IMR-90 (cell line): ENCODE measurements around the gene LHFPL6. TPM values are rescaled to one million over a fixed set of nuclear protein-coding genes. Genes with fewer than 3 reads are reported as not detected.

Source experiments
- ATAC-seq: fragments of 200-7000 bp; cut with Tn5 transposase; 2 replicates; pipeline ENCODE4 v1.9.1; 2020; ENCODE audit warnings: low read depth, mild to moderate bottlenecking, moderate library complexity
- BruUV-seq: library from RNA; stranded (reverse); fragments of 400-500 nt; replicated peaks from 2 replicates; lab custom pipeline; 2021; lab: Mats Ljungman, UMichigan
- CTCF ChIA-PET: fragments of 300-600 bp; formaldehyde crosslinking; extraction: SDS; loops from one replicate; lab custom pipeline; 2021; ENCODE audit warnings: antibody characterized with exemption; lab: Yijun Ruan, JAX
- POLR2A ChIA-PET: fragments of 300-600 bp; sonication (Branson Sonifier 250); formaldehyde crosslinking; loops from one replicate; lab custom pipeline; 2022; ENCODE audit warnings: antibody characterized with exemption; ENCODE audit not compliant: unreplicated experiment; lab: Charles Lee
- DNase-seq: peaks from one replicate; pipeline ENCODE4 v3.0.0; 2013
- H2AFZ ChIP-seq: replicated peaks from 2 replicates; pipeline ENCODE3; 2013; ENCODE audit warnings: low read length, mild to moderate bottlenecking; ENCODE audit not compliant: poor library complexity
- H2AK5ac ChIP-seq: 2 replicates; pipeline ENCODE4 v1.6.1; 2013; ENCODE audit warnings: low read depth, low read length, inconsistent platforms
- H2AK9ac ChIP-seq: replicated peaks from 2 replicates; pipeline ENCODE3; 2013; ENCODE audit warnings: mild to moderate bottlenecking, low read depth, low read length, moderate library complexity; ENCODE audit not compliant: poor library complexity
- H2BK120ac ChIP-seq: 2 replicates; pipeline ENCODE4 v1.6.1; 2013; ENCODE audit warnings: low read depth, low read length, inconsistent platforms
- H2BK15ac ChIP-seq: 3 replicates; pipeline ENCODE4 v1.6.1; 2013; ENCODE audit warnings: low read depth, low read length, inconsistent platforms
- H2BK20ac ChIP-seq: 2 replicates; pipeline ENCODE4 v1.6.1; 2013; ENCODE audit warnings: low read depth, mild to moderate bottlenecking, inconsistent platforms, low read length, moderate library complexity
- H2BK5ac ChIP-seq: 2 replicates; pipeline ENCODE4 v1.6.1; 2013; ENCODE audit warnings: mild to moderate bottlenecking, low read depth, low read length, inconsistent platforms; ENCODE audit not compliant: poor library complexity, severe bottlenecking
- H3K14ac ChIP-seq: replicated peaks from 2 replicates; pipeline ENCODE4 v1.6.1; 2013; ENCODE audit warnings: low read depth, low read length, inconsistent platforms
- H3K18ac ChIP-seq: 2 replicates; pipeline ENCODE4 v1.6.1; 2013; ENCODE audit warnings: low read depth, low read length, control low read depth
- H3K23ac ChIP-seq: 2 replicates; pipeline ENCODE4 v1.6.1; 2013; ENCODE audit warnings: low read depth, low read length, inconsistent platforms
- H3K27ac ChIP-seq: 2 replicates; pipeline ENCODE4 v1.5.1; 2013; ENCODE audit warnings: mild to moderate bottlenecking, control low read depth, low read length; ENCODE audit not compliant: insufficient read depth
- H3K27me3 ChIP-seq: 2 replicates; pipeline ENCODE4 v1.6.1; 2013; ENCODE audit warnings: low read length; ENCODE audit not compliant: control insufficient read depth, insufficient read depth
- H3K36me3 ChIP-seq: 2 replicates; pipeline ENCODE4 v1.6.1; 2013; ENCODE audit warnings: low read length, mixed read lengths; ENCODE audit not compliant: control insufficient read depth, insufficient read depth
- H3K4ac ChIP-seq: 2 replicates; pipeline ENCODE4 v1.6.1; 2013; ENCODE audit warnings: low read depth, low read length, inconsistent platforms
- H3K4me1 ChIP-seq: 2 replicates; pipeline ENCODE4 v1.6.1; 2013; ENCODE audit warnings: low read length, mixed read lengths; ENCODE audit not compliant: control insufficient read depth, insufficient read depth
- H3K4me2 ChIP-seq: 2 replicates; pipeline ENCODE4 v1.6.1; 2013; ENCODE audit warnings: low read depth, mild to moderate bottlenecking, control low read depth, low read length, moderate library complexity
- H3K4me3 ChIP-seq: 2 replicates; pipeline ENCODE4 v1.5.1; 2013; ENCODE audit warnings: low read depth, mild to moderate bottlenecking, control low read depth, low read length, moderate library complexity; ENCODE audit not compliant: insufficient read depth
- H3K56ac ChIP-seq: 2 replicates; pipeline ENCODE4 v1.6.1; 2013; ENCODE audit warnings: low read length, inconsistent platforms; ENCODE audit not compliant: insufficient read depth; ENCODE audit errors: extremely low read depth
- H3K79me1 ChIP-seq, 2 experiments: 2 replicates each; pipeline ENCODE4 v1.6.1; 2013; ENCODE audit warnings: low read length in 2 of 2, inconsistent platforms in 1 of 2, low read depth in 1 of 2
- H3K9ac ChIP-seq: 2 replicates; pipeline ENCODE4 v1.6.1; 2013; ENCODE audit warnings: low read depth, low read length, control low read depth
- H3K9me1 ChIP-seq: 2 replicates; pipeline ENCODE4 v1.6.1; 2013; ENCODE audit warnings: low read length, inconsistent platforms; ENCODE audit not compliant: insufficient read depth
- H3K9me3 ChIP-seq: 2 replicates; pipeline ENCODE4 v1.6.1; 2013; ENCODE audit warnings: low read length; ENCODE audit not compliant: control insufficient read depth, insufficient read depth
- H4K20me1 ChIP-seq: 2 replicates; pipeline ENCODE4 v1.6.1; 2013; ENCODE audit warnings: low read length, inconsistent platforms; ENCODE audit not compliant: insufficient read depth
- H4K5ac ChIP-seq: 2 replicates; pipeline ENCODE4 v1.6.1; 2013; ENCODE audit warnings: mild to moderate bottlenecking, low read depth, low read length, control low read depth
- H4K8ac ChIP-seq, 2 experiments: 2 replicates each; pipeline ENCODE4 v1.6.1; 2013; ENCODE audit warnings: low read depth in 2 of 2, low read length in 2 of 2, control low read depth in 1 of 2, inconsistent platforms in 1 of 2
- H4K91ac ChIP-seq: 2 replicates; pipeline ENCODE4 v1.6.1; 2013; ENCODE audit warnings: low read depth, low read length, inconsistent platforms; ENCODE audit not compliant: insufficient read depth
- BHLHE40 ChIP-seq: fragments of 150-350 bp; IDR thresholded peaks from 2 replicates; pipeline ENCODE4 v1.6.1; 2016; ENCODE audit warnings: mild to moderate bottlenecking, low read depth, low read length
- CEBPB ChIP-seq: IDR thresholded peaks from 2 replicates; pipeline ENCODE4 v1.6.1; 2012; ENCODE audit warnings: low read depth, low read length, improper control_type of control experiment
- CHD1 ChIP-seq: IDR thresholded peaks from 2 replicates; pipeline ENCODE4 v1.6.1; 2012; ENCODE audit warnings: low read depth, low read length, improper control_type of control experiment
- FOS ChIP-seq: fragments of 150-350 bp; IDR thresholded peaks from 2 replicates; pipeline ENCODE4 v1.6.1; 2016; ENCODE audit warnings: low read depth, low read length
- MAFK ChIP-seq: IDR thresholded peaks from 2 replicates; pipeline ENCODE4 v1.6.1; 2012; ENCODE audit warnings: low read depth, low read length, improper control_type of control experiment
- MAZ ChIP-seq: IDR thresholded peaks from 2 replicates; pipeline ENCODE4 v1.6.1; 2012; ENCODE audit warnings: low read depth, mild to moderate bottlenecking, low read length, improper control_type of control experiment, moderate library complexity, borderline replicate concordance
- MXI1 ChIP-seq: IDR thresholded peaks from 2 replicates; pipeline ENCODE4 v1.6.1; 2012; ENCODE audit warnings: low read depth, mild to moderate bottlenecking, low read length, moderate library complexity, borderline replicate concordance
- NFE2L2 ChIP-seq: fragments of 150-350 bp; IDR thresholded peaks from 2 replicates; pipeline ENCODE4 v1.6.1; 2016; ENCODE audit warnings: low read depth, mild to moderate bottlenecking, low read length
- POLR2A ChIP-seq: IDR thresholded peaks from 2 replicates; pipeline ENCODE4 v1.6.1; 2012; ENCODE audit warnings: mild to moderate bottlenecking, low read depth, low read length
- RAD21 ChIP-seq: IDR thresholded peaks from 2 replicates; pipeline ENCODE4 v1.6.1; 2012; ENCODE audit warnings: low read length, improper control_type of control experiment
- RCOR1 ChIP-seq: IDR thresholded peaks from 2 replicates; pipeline ENCODE4 v1.6.1; 2012; ENCODE audit warnings: mild to moderate bottlenecking, low read length, improper control_type of control experiment; ENCODE audit not compliant: insufficient replicate concordance
- RFX5 ChIP-seq: IDR thresholded peaks from 2 replicates; pipeline ENCODE4 v1.8.0; 2012; ENCODE audit warnings: low read depth, mild to moderate bottlenecking, low read length, moderate library complexity
- SMC3 ChIP-seq: fragments of 150-350 bp; IDR thresholded peaks from 2 replicates; pipeline ENCODE4 v1.6.1; 2016; ENCODE audit warnings: low read depth, mild to moderate bottlenecking, antibody characterized with exemption, low read length, moderate library complexity
- USF2 ChIP-seq: fragments of 150-350 bp; IDR thresholded peaks from 2 replicates; pipeline ENCODE4 v1.6.1; 2017; ENCODE audit warnings: mild to moderate bottlenecking, antibody characterized with exemption, low read length, low read depth
- WGBS, 2 experiments: methylation state at CpG; one replicate each; pipeline versions ENCODE4 v1.1.5 to v1.1.7; 2013; ENCODE audit warnings: missing lambda C conversion rate in 2 of 2; ENCODE audit not compliant: insufficient read length in 1 of 2; ENCODE audit errors: extremely low coverage in 2 of 2; 5-methylcytosine and 5-hydroxymethylcytosine counted together
- dilution Hi-C: fragments of 300-500 bp; cut with HindIII; formaldehyde crosslinking; loops from one replicate; pipeline ENCODE4 v1.14.3; 2018; ENCODE audit warnings: low sequenced_read_pairs; ENCODE audit not compliant: unreplicated experiment
- in situ Hi-C: fragments of 300-500 bp; cut with MboI; formaldehyde crosslinking; loops from 3 replicates; pipeline ENCODE4 v1.14.3; 2019; ENCODE audit warnings: low sequenced_read_pairs, inconsistent platforms, mixed read lengths
- intact Hi-C: fragments of 100-400 bp; cut with micrococcal nuclease; formaldehyde crosslinking; loops from 2 replicates; pipeline ENCODE4 v1.10.0; 2022
- polyA plus RNA-seq, 3 experiments: library from polyadenylated mRNA; depleted of rRNA; stranded (reverse); fragments of >200 nt; gene quantifications; 2 replicates each; pipeline ENCODE4 v1.2.3, GENCODE V29; 2012; ENCODE audit warnings: low replicate concordance in 1 of 3
- total RNA-seq: library from RNA; depleted of rRNA; stranded (reverse); fragments of >200 nt; gene quantifications from 2 replicates; pipeline ENCODE4 v1.2.3, GENCODE V29; 2012
- TF ChIP-seq, protein P1 (sequence below): conservative IDR thresholded peaks from 2 replicates; pipeline ENCODE4 v1.5.1; 2012; ENCODE audit warnings: mild to moderate bottlenecking, low read depth, low read length, improper control_type of control experiment
- TF ChIP-seq, protein P2 (sequence below): fragments of 150-350 bp; IDR thresholded peaks from 2 replicates; pipeline ENCODE4 v1.6.1; 2016; ENCODE audit warnings: low read depth, mild to moderate bottlenecking, low read length, moderate library complexity, borderline replicate concordance

LHFPL6 gene
- total and polyA plus RNA-seq, 2 of the 4 experiments (the other 2 are of a cell fraction), result 24.7 to 36.1 TPM

- no CpG with 5 or more reads among the region's 5 CpGs for WGBS, 2 experiments
- H3K14ac ChIP-seq, result no peak overlapping the region
- TF ChIP-seq POLR2A, result no peak
- TF ChIP-seq RCOR1, result no peak
- TF ChIP-seq MAZ, result no peak
- TF ChIP-seq CEBPB, result no peak
- no peak for TF ChIP-seq MAFK
- TF ChIP-seq RAD21, result no peak
- no peak for TF ChIP-seq FOS
- no peak for TF ChIP-seq CHD1
- TF ChIP-seq, protein P1, sequence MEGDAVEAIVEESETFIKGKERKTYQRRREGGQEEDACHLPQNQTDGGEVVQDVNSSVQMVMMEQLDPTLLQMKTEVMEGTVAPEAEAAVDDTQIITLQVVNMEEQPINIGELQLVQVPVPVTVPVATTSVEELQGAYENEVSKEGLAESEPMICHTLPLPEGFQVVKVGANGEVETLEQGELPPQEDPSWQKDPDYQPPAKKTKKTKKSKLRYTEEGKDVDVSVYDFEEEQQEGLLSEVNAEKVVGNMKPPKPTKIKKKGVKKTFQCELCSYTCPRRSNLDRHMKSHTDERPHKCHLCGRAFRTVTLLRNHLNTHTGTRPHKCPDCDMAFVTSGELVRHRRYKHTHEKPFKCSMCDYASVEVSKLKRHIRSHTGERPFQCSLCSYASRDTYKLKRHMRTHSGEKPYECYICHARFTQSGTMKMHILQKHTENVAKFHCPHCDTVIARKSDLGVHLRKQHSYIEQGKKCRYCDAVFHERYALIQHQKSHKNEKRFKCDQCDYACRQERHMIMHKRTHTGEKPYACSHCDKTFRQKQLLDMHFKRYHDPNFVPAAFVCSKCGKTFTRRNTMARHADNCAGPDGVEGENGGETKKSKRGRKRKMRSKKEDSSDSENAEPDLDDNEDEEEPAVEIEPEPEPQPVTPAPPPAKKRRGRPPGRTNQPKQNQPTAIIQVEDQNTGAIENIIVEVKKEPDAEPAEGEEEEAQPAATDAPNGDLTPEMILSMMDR, result no peak
- TF ChIP-seq, protein P2, sequence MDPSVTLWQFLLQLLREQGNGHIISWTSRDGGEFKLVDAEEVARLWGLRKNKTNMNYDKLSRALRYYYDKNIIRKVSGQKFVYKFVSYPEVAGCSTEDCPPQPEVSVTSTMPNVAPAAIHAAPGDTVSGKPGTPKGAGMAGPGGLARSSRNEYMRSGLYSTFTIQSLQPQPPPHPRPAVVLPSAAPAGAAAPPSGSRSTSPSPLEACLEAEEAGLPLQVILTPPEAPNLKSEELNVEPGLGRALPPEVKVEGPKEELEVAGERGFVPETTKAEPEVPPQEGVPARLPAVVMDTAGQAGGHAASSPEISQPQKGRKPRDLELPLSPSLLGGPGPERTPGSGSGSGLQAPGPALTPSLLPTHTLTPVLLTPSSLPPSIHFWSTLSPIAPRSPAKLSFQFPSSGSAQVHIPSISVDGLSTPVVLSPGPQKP, result no peak
- TF ChIP-seq RFX5, result no peak
- TF ChIP-seq MXI1, result no peak
- TF ChIP-seq NFE2L2, result no peak
- TF ChIP-seq USF2, result no peak
- TF ChIP-seq SMC3, result no peak
- TF ChIP-seq BHLHE40, result no peak
- H2AK5ac ChIP-seq, result no peak overlapping the region
- dilution Hi-C loops (no loop called here), in situ Hi-C loops (no loop called here), intact Hi-C loops (no loop called here)
- ChIA-PET CTCF (no interaction called here), POLR2A (no interaction called here)
- BruUV-seq, result no TSS peak
- H3K9me3 ChIP-seq, result no peaks in the 10 kb centered on the region
- no peaks in the 10 kb centered on the region for H3K27me3 ChIP-seq
- no peak overlapping the region for H3K4me2 ChIP-seq
- no peak overlapping the region for H2AFZ ChIP-seq
- no peak overlapping the region for H4K5ac ChIP-seq
- H4K91ac ChIP-seq, result no peak overlapping the region
- H3K4ac ChIP-seq, result no peak overlapping the region
- no peak overlapping the region for H3K27ac ChIP-seq
- H2BK5ac ChIP-seq, result no peak overlapping the region
- no peak overlapping the region for H3K4me3 ChIP-seq
- H3K79me1 ChIP-seq, result peaks cover 0 to 5% of the 10 kb centered on the region in 2 experiments; a peak in 1 of 4 replicates
- H2BK20ac ChIP-seq, result no peak overlapping the region
- no peak overlapping the region for H3K56ac ChIP-seq
- H2BK120ac ChIP-seq, result no peak overlapping the region
- no peak overlapping the region for H2AK9ac ChIP-seq
- H3K4me1 ChIP-seq, result no peaks in the 10 kb centered on the region
- no peak overlapping the region for H3K9ac ChIP-seq
- no peak overlapping the region for H3K23ac ChIP-seq
- ATAC-seq (no peak), DNase-seq (no peak)
- no peak overlapping the region for H2BK15ac ChIP-seq
- no peaks in the 10 kb centered on the region for H3K36me3 ChIP-seq
- H3K18ac ChIP-seq, result no peak overlapping the region
- H4K20me1 ChIP-seq, result no peaks in the 10 kb centered on the region
- H3K9me1 ChIP-seq, result peaks cover 2% of the 10 kb centered on the region; the same call in 1 of the 2 replicates
- H4K8ac ChIP-seq, result no peak overlapping the region
These were observed 257.0 kb downstream of the LHFPL6 start for GRCh38 chr13:39345982-39346381.
